H1 (cell line): ENCODE data around the gene KLK5.

Experiments
- CREB1 ChIP-seq: IDR thresholded peaks from 2 replicates; pipeline ENCODE4 v1.6.1; 2012; ENCODE audit warnings: inconsistent platforms
- TBP ChIP-seq: IDR thresholded peaks from 2 replicates; pipeline ENCODE4 v1.6.1; 2011; ENCODE audit warnings: low read depth, low read length, improper control_type of control experiment
- TCF12 ChIP-seq: IDR thresholded peaks from 2 replicates; pipeline ENCODE4 v1.6.1; 2011; ENCODE audit warnings: low read depth, mild to moderate bottlenecking, low read length
- TF ChIP-seq, protein P1 (sequence below): IDR thresholded peaks from 2 replicates; pipeline ENCODE4 v1.6.1; 2011; ENCODE audit warnings: low read length, improper control_type of control experiment
- TF ChIP-seq, protein P2 (sequence below), 3 experiments: IDR thresholded peaks; 1 replicate in 2 of 3; 2 replicates in 1 of 3; pipeline versions ENCODE4 v1.5.1 to v1.6.1; 2011; ENCODE audit warnings: low read length in 3 of 3, mild to moderate bottlenecking in 3 of 3, inconsistent platforms in 2 of 3, low read depth in 1 of 3, moderate library complexity in 1 of 3; ENCODE audit not compliant: insufficient read depth in 1 of 3; ENCODE audit errors: control extremely low read depth in 1 of 3

DNA sequence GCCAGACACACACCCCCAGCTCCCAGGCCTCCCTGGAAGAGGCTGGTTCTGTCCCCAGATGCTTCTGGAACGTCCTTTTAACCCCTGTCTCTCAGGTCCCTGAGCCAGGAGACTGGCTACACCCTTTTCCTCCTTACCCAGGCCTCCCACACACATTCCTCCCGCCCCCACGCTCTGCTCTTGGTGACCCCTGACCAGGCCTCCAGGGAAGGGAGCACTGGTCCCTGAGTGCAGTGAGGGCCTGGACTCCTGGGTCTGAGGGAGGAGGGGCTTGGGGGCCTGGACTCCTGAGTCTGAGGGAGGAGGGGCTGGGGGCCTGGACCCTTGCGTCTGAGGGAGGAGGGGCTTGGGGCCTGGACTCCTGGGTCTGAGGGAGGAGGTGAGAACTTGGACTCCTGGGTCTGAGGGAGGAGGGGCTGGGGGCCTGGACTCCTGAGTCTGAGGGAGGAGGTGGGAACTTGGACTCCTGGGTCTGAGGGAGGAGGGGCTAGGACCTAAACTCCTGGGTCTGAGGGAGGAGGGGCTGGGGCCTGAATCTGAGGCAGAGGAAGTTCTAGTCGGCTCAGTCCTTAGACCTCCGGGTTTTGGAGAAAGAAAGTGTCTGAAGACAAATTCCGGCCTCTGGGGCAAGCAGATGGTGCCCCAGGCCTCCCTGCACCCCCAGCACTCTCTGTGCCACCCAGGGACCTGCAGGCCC, 16.0 kb upstream of the KLK5 start:
- TF ChIP-seq CREB1 (no peak), TCF12 (no peak), TBP (no peak)
- TF ChIP-seq, protein P1, sequence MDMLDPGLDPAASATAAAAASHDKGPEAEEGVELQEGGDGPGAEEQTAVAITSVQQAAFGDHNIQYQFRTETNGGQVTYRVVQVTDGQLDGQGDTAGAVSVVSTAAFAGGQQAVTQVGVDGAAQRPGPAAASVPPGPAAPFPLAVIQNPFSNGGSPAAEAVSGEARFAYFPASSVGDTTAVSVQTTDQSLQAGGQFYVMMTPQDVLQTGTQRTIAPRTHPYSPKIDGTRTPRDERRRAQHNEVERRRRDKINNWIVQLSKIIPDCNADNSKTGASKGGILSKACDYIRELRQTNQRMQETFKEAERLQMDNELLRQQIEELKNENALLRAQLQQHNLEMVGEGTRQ, result no peak
- TF ChIP-seq, protein P2, sequence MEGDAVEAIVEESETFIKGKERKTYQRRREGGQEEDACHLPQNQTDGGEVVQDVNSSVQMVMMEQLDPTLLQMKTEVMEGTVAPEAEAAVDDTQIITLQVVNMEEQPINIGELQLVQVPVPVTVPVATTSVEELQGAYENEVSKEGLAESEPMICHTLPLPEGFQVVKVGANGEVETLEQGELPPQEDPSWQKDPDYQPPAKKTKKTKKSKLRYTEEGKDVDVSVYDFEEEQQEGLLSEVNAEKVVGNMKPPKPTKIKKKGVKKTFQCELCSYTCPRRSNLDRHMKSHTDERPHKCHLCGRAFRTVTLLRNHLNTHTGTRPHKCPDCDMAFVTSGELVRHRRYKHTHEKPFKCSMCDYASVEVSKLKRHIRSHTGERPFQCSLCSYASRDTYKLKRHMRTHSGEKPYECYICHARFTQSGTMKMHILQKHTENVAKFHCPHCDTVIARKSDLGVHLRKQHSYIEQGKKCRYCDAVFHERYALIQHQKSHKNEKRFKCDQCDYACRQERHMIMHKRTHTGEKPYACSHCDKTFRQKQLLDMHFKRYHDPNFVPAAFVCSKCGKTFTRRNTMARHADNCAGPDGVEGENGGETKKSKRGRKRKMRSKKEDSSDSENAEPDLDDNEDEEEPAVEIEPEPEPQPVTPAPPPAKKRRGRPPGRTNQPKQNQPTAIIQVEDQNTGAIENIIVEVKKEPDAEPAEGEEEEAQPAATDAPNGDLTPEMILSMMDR (IDR thresholded peaks at IDR 0.05; ENCODE audit: control extremely low read depth in 1 of 3, insufficient read depth in 1 of 3, low read depth in 1 of 3, low read length in 3 of 3), result no peak
